ENCODE data around the gene ZBED6.

DNA sequence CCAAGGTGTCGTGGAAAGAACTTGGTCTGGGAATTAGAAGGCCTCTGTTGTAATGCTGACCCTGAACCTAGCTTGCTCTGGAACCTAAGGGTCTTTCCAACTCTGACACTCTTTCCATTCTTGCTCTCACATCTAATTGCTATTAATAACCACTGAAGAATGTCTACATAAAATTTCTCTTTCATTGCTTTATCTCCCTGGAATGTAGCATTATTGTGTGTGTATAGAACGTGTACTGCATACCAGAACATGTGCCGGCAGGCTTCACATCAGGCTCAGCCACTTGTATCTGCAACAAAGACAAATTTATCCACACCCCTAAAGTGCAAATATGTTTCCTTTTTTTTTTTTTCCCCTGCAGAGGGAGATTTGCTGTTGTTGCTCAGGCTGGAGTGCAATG, 44.4 kb upstream of the ZBED6 start:
- TF ChIP-seq, protein P1, sequence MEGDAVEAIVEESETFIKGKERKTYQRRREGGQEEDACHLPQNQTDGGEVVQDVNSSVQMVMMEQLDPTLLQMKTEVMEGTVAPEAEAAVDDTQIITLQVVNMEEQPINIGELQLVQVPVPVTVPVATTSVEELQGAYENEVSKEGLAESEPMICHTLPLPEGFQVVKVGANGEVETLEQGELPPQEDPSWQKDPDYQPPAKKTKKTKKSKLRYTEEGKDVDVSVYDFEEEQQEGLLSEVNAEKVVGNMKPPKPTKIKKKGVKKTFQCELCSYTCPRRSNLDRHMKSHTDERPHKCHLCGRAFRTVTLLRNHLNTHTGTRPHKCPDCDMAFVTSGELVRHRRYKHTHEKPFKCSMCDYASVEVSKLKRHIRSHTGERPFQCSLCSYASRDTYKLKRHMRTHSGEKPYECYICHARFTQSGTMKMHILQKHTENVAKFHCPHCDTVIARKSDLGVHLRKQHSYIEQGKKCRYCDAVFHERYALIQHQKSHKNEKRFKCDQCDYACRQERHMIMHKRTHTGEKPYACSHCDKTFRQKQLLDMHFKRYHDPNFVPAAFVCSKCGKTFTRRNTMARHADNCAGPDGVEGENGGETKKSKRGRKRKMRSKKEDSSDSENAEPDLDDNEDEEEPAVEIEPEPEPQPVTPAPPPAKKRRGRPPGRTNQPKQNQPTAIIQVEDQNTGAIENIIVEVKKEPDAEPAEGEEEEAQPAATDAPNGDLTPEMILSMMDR (conservative IDR thresholded peaks at IDR 0.05; ENCODE audit: low read length): no peak
- no peak for TF ChIP-seq EZH2phosphoT487 (IDR thresholded peaks at IDR 0.05; ENCODE audit: borderline replicate concordance, low read depth, low read length)

Data from OCI-LY7 (cell line).